T-helper 1 cell (primary cell): ENCODE results near the gene SYN1.
"Not testable (repeated sequence)": the region's sequence is repeated elsewhere in the genome, so short reads cannot be mapped to it uniquely, and the experiment has no call there.

Experiments used
- DNase-seq, 5 donors: peaks; one replicate each; pipeline ENCODE4 v3.0.0-alpha.2; 2012 to 2020
- total RNA-seq, 4 donors: gene quantifications; one replicate each; lab custom pipeline; 2026; lab: John Stamatoyannopoulos, UW

Gene SYN1
- 0 to 0.15 (median 0) reads per million in 4 donors for total RNA-seq

DNA sequence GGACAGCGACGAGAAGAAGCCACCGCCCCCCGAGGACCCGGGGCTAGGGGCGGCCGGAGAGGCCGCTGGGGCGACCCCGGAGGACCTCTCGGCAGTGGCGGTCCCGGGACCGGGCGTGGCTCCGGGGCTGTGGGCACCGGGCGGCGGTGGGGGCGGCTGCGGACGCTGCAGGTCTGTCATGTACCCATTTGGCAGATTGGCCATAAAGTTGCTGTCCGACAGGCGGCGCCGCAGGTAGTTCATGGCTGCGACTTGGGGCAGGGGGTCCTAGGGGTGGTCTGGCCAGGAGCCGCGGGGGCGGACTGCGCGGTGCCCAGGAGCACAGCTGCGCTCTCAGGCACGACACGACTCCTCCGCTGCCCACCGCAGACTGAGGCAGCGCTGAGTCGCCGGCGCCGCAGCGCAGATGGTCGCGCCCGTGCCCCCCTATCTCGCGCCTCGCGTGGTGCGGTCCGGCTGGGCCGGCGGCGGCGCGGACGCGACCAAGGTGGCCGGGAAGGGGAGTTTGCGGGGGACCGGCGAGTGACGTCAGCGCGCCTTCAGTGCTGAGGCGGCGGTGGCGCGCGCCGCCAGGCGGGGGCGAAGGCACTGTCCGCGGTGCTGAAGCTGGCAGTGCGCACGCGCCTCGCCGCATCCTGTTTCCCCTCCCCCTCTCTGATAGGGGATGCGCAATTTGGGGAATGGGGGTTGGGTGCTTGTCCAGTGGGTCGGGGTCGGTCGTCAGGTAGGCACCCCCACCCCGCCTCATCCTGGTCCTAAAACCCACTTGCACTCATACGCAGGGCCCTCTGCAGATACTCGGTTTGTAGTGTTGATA, at the start of gene SYN1:
TSS of gene SYN1 (minus strand) at position 372 of the 817 bp plus-strand sequence. CDS start at position 243, 129 bp downstream.
- DNase-seq = peak; percentile 61 to 79 (median 71)

DNA sequence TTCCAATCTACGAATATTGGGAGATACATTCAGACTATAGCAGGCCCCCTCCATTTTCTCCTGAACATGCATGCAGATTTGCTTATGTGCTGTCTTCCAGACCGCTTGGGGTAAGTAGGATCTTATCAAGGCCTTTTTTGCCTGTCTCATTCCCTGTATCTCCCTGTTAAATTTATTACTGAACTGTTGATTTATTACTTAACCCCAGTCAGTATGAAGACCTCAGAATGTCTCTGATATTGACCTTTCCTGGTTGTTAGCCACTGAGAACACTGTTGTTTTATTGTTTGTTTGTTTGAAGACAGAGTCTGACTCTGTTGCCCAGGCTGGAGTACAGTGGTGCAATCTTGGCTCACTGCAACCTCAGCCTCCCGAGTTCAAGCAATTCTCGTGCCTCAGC, 46.1 kb upstream of the SYN1 start:
- DNase-seq = not testable (repeated sequence)

DNA sequence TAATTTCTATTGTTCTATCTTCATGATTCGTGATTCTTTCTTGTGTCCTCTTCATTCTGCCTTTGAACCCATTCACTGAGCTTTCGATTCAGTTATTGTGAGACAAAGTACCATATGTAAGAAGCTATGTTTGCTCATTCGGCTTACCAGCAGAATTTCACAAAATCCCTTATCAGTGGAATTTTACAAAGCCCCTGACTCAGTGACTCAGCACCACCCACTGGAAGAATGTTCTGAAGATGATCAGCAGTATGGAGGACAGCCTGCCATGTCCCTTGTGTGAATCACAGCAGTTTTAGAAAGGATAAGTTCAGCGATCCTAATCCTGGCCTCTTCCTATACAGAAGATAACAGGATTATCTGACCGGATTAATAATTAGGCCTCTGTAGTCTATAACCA, 45.1 kb upstream of the SYN1 start:
- no peak for DNase-seq

DNA sequence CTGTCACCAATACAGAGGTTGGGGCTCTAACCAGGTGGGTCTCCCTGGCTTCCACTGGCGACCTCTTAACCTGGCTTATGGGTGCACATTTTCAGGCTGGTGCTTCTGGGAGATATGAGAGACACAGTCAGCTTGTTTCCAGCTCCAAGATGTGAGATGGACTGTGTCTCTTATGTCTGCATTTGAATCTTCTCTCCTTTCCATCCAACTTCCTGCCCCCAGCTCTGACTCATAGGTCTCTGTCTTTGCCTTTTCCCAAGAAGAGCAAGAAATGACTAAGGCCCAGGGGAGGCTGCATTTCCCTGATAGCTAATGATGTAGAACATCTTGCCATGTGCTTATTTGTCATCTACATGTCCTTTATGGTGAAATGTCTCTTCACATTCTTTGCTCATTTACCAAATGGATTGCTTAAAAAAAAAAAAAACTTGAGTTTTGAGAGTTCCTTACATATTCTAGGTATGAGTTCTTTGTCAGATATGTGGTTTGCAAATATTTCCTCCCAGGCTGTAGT, 42.5 kb upstream of the SYN1 start:
- DNase-seq = peak in 1 of 5 donors; percentile 40

DNA sequence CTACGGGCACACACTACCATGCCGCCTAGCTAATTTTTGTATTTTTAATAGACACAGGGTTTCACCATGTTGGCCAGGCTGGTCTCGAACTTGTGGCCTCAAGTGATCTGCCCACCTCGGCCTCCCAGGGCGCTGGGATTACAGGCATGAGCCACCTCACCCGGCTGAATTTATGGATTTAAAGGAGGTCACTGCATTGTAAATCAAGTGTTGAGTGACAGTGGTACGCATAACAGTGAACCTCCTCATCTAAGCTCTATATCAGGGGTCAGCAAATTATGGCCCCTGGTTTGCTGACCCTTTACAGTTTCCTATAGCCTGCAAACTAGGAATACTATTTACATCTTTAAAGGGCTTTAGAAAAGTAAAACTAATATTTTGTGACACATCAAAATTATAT, 41.9 kb upstream of the SYN1 start:
- DNase-seq = no peak

DNA sequence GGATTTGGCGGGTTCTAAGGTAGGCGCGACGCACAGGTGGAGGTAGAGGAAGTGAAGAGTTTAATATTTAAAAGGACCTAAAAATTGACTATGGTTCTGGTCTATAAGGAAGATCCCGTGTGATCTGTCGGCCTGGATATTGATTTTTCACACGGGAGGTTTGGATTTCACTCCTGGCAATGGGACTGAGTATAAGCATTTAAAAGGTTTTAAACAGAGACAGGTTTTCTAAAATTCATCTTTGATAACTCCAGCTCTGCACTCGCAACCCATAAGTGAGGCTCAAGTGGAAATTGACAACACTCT, 39.7 kb upstream of the SYN1 start:
- no peak for DNase-seq

DNA sequence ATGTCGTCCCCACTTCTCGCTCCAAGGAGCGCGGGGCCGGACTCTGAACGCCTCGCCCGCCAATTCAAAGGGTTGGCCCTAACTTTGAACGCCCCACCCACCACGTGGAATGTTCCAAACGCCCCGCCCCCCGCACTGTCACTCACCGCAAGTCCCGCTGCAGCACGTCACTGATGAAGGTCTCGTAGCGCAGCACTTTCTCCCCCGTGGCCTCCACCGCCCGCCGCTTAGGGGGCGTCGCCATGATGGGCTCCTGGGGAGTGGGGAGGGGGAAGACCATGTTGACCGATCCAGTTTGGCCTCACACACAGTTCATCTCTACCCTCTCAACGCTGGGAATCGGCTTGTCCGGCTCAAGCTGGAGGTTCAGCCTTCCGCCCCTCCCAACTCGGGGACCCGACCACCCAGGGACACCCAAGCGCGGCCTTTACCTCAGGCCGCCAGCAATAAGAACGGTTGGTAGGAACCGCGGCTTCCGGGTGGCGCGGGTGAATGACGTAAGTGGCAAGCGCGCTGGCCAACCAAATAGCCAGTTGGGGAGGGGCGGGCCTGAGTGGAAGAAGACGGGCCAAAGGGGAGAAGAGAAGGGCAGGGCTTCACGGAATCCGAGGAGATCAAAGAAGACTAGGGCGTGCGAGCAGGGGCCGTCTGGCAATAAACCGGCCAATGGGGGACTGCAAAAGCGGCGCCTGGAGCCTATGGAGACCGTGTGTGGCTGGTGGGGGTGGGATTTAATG, 39.2 kb upstream of the SYN1 start, which contains the start of gene UXT:
TSS of gene UXT (minus strand) at position 497 of the 737 bp plus-strand sequence. CDS start at position 244, 253 bp downstream.
- peak; percentile 84 to 95 (median 91) for DNase-seq

DNA sequence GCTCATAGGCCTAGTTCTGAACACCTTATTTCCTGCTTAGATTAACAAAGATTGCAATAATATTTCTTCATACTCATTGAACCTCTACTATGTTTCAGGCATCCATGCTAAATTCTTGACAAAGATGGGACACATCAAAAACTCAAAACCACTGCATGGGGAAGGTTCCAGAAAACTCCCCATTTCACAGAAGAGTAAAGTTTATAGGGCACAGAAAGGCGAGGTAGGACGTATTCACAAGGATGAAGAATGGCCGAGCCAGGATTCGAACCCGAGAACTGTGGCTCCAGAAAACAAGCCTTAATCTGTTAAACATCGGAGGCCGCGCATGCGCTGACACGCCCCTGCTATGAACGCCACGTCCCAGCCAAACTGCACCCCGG, 38.6 kb upstream of the SYN1 start:
- DNase-seq = no peak

DNA sequence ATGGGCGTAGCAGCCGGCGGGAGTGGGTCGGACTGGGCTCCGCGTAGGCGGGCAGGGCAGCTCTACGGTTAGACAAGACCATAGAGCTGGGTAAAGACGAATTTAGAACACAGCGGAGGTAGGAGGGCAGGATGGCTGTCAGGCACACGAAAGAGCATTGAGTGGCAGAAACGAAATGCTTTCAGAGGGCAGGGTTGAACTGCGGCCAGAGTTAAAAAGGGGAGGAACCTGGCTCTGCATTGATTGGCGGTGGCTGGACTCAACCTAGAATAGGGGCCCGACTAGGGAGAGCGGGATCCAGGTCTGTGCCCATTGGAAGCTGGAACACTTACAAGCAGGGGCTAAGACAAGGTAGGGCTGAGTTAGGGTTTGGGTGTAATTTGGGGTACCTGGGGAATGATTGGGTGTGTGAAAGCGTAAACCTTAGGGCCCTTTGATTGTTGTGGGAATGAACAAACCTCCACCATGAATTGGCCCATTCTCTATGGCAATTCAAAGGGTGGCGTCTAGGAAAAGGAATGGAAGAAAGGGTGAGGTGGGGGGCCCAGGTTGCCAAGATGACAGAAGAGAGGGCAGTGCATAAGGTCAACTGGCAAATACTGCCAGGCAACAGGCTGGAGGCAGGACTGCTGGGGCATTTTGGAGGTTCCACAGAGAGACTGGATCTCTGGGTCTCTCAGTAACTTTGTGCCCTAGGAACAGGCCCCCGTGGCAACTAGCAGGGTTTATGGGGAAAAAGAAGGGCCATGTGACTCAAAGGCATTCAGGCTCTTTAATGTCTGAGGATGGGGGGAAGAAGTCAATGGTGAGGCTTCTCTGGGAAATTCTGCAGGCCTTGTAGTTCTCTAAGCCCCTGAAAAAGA, 31.6 kb upstream of the SYN1 start:
- DNase-seq = no peak

DNA sequence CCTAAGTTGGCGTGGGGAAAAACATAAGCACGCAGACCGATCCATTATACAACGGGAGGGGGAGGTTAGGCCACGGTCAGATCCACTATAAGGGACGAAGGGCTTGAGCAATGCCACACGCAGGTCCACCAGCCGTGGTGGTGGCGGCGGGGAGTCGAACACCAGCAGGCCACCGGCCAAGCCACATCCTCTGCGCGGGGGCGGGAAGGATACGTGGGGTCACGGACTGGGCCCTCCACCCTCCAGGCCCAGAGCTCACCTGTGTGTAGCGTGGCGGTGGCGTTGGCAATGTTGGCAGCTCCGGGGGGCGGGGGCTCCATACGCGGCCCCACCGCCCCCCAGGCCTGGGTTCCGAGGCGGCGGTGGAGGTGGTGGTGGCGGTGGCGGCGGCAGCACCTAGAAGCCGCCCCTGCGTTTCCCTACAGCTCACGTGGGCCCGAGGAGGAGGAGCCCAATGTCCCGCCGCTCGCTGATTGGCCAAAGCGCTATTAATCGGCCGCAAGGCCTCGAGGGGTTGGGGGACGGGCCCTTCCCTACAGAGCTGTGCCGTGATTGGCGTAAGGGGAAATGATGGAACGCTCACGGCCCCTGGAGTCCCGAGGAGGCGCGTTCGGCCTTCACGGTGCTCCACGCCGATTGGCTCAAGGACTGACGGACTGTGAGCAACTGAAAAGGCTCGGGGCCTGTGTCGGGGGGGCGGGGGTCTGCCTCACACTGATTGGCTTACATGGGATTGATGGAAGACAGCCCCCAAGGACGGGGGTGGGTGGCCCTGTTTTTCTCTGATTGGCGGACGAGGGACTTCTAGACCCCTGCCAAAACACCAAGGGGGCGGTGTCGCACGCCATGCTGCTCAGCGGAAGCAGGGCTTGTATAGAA, 30.7 kb upstream of the SYN1 start, which contains the start of gene ELK1:
TSS of gene ELK1 (minus strand) at position 400 of the 879 bp plus-strand sequence. CDS start 9,122 bp downstream, outside the sequence.
- peak; percentile 74 to 96 (median 84) for DNase-seq

DNA sequence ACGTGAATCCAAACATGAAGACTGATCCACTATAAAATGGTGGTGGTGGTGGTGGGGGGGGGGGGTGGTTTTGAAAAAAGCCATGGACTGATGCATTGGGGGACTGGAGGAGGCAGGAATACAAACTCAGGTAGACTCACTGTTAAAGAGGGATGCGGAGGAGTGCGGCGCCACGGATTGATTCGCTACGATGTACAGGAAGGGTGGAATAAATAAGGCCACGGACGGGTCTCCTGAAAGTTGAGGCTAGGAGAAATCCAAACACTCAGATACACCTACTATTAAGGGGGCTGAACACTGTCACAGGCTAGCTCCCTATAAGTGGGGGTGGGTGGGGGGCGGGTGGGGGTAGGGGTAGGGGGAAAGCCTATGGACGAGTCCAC, 30.1 kb upstream of the SYN1 start:
- no peak for DNase-seq

DNA sequence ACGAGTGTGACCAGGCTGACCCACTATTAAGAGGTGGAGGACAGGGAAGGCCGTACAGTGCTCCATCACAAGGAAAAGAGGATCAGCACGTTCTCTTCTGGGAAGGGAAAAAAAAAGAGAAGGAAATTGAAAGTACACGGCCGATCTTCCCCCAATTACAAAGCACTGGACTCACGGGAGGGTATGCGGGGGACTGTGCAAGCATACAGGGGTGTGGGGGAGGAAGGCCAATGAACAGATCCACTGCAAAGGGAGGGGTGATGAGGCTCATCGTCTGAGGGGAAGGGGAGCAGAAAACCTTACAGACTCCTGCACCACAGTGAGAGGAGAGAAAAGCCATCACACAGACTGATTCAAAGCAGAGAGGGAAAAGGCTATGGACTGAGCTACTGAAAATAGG, 29.6 kb upstream of the SYN1 start:
- no peak for DNase-seq

DNA sequence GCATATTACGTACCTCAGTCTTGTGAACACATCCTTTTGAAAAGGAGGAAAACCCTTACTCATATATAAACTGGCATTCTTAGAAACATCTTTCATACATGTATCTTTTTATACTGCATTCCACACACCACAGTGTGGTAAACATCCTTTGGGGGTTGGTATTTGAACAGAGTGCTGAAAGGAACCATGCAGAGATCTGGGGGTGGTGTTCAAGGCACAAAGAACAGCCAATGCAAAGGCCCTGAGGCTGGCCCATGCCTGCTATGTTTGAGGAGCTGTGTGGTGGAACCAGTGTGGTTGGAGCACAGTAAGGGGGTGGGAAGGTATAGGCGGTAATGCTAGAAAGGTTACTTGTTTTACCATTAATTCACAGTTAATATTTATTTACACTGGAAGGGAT, 28.7 kb upstream of the SYN1 start:
- DNase-seq = peak in 1 of 5 donors; percentile 66

DNA sequence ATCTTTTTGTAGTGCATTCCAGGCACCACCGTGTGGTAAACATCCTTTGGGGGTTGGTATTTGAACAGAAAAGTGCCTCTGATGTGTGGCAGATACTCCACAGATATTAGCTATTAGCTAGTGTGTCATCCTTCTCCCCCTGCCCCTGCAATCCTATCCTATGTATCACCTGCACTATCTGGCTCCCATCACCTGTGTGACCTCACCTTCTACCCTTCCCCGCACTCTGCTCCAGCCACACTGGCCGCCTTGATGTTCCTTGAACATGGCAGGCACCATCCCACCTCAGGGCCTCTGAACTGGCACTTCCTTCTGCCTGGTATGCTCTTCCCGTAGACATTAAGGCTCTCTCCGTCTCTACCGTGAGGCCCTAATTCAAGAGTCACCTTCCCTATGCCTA, 27.0 kb upstream of the SYN1 start:
- no peak for DNase-seq

DNA sequence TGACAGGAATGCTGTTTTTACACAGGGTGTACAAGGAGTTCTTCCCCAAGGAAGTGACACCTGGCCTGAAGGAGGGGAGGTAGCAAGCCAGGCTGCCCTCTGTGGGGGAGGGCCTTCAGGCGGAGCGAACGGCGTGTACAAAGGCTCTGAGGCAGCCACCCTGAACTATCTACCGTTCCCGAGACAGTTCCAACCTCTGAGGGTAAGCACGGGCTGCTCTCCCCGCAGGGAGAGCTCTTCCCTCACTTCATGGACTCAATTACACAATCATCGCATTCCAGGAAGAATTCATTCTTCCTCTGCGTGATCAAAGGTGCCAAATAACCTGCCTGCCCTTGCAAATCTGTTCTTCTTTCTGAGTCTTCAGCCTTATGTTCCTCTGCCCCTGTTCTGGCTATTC, 25.9 kb upstream of the SYN1 start:
- DNase-seq = no peak

DNA sequence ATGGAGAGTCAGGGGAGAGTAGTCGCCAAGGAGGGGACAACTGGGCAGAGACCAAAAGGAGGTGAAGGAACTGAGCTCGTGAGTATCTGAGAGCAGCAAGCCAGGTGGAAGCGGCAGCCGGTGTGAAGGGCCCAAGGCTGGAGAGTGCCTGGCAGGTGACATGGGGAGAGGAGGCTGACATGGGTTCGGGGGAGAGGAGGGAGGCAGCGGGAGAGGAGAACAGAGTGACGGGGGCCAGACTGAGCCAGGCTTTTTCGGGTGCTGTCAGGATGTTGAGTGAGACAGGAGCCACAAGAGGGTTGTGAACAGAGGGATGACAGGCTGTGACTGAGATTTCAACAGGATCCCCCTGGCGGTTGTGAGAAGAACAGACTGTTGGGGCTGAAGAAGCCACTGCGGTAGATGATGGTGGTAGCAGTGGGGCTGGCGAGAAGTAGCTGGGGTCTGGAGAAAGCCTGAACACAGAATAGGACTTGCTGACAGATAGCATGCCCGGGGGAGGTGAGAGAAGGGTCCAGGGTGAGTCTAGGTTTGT, 25.0 kb upstream of the SYN1 start:
- no peak for DNase-seq

DNA sequence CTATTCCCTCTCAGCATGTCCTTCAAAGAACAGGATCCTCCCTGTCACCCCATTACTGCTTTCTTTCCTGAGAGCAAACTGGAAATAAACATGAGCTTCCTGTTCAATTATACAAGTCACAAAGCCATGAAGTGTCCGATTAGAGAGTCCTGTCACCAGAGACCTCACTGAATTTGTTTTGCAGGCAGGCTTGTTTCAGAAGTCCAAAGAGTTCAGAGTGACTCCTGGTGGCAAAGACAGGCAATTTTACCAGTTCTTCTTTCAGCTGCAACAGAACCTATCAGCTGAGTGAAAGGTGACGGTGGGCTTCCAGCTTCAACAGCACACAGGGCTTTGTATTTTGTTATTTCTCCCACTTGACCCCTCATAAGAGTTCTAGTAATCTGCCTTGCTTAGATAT, 24.3 kb upstream of the SYN1 start:
- no peak for DNase-seq

DNA sequence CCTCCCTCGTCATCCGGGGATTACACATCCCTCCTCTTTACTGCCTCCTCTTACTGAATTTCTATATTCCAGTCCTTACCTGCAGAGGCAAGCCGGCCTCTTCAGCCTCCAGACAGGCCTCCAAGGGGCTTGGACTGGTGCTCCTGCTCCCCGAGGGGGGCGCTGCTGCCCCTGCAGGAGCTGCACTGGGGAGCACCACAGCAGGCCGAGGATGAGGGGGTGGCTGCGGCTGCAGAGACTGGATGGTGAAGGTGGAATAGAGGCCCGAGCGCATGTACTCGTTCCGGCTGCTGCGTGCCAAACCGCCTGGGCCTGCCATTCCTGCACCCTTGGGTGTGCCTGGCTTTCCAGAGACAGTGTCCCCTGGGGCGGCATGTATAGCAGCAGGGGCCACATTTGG, 19.2 kb upstream of the SYN1 start:
- no peak for DNase-seq

DNA sequence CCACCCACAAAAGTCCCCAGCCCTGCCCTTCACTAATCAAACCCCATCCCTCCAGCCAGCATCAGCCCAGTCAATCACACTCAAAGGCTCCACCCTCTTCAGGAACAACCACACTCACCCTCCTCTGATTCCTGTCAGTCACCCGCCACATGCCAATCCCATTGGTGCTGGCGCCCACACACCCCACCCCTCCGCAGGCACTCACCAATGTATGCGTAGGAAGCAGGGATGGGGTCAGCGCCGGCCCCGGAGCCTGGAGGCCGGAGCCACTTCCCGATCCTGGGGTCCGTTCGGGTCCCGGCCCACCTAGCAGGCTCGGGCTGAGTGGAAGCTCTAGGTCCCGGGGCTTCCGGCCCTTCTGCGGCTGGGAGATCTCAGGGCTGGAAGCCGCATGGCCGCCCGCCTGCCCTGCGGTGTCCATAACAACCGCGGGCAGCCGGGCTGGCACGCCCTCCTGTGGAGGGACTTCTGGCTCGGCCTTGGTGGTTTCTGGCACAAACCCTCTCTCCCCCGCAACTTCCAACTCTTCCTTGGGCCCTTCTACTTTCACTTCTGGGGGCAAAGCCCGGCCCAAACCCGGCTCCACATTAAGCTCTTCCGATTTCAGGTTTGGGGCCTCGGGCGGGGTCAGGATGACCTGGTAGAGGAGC, 18.0 kb upstream of the SYN1 start:
- DNase-seq = peak in 1 of 5 donors; percentile 32

DNA sequence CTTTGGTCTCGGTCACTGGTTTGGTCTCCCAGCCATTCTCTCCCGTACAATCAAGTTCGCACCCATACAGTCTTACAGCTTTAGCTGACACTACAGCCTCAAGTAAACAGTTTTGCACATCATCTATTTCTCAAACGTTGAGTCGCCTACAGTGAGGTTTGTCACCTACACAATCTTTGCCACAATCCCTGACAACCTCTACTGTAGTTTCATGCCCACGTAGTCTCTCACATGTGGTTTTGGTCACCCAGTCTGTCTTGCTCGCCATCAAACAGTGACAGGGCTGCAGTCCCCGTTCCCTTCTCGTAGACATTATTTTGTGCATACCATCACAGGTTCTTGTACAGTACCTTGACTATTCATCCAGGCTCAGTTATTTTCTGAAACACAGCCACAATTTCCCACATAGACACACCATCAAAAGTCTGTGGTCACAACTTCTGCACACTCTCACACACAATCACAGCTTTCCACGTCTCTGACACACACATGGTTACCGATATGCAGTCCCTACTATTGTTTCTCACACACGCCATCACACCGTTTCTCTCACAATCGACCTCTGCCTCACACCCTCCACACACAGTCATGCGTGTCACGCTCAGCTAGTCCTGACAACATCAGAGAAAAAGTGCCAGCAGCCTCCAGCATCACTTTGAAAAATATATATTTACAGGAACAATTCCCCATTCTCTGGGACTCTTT, 15.4 kb upstream of the SYN1 start:
- DNase-seq = peak in 1 of 5 donors; percentile 28
